Hindlimb muscle (tissue), 1 donor: Measurements from ENCODE around the gene E2F7. TPM values are rescaled to one million over a fixed set of nuclear protein-coding genes. Genes with fewer than 3 reads are reported as not detected.
A peak's percentile ranks its signal among the peaks of the same experiment; 100 is the strongest.

Source experiments
- DNase-seq: peaks from one replicate; pipeline ENCODE4 v3.0.0-alpha.2; 2013
- polyA plus RNA-seq: library from polyadenylated mRNA; unstranded; fragments of 120-200 nt; gene quantifications from one replicate; pipeline ENCODE4 v1.2.1, GENCODE V29; 2013; ENCODE audit not compliant: insufficient read length

Gene E2F7
- polyA plus RNA-seq, 1 donor = 3.6 TPM

GRCh38 chr12:77016606-77017005, 48.8 kb downstream of the E2F7 start:
- DNase-seq = no peak

GRCh38 chr12:77013091-77013490, 52.3 kb downstream of the E2F7 start:
- no peak for DNase-seq

GRCh38 chr12:77010691-77011548, 54.4 kb downstream of the E2F7 start:
- DNase-seq = peak; percentile 81

DNA sequence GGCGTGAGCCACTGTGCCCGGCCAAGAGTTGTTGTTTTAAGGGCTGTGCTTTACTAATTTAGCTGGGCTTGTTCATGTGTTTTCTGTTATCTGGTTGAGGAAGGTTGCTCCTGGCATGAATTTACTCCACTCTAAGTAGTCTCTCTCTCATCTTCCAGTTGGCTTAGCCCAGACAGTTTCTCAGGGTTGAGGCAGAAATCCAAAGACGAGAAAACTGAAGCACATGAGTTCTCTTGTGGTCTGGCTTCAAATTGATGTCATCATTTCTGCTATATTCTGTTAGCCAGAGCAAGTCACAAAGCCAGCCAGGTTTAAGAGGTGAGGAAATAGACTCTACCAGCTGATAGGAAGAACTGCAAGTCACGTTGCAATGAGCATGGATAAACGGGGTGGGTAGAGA, 57.9 kb downstream of the E2F7 start:
- DNase-seq = no peak

GRCh38 chr12:77005611-77006098, 59.7 kb downstream of the E2F7 start:
- no peak for DNase-seq

- DNase-seq = no peak
Measured at GRCh38 chr12:77003914-77004313, 61.5 kb downstream of the E2F7 start.

GRCh38 chr12:77003246-77003645, 62.1 kb downstream of the E2F7 start:
- no peak for DNase-seq

- no peak for DNase-seq
Measured at GRCh38 chr12:77002382-77002781, 63.0 kb downstream of the E2F7 start.

DNA sequence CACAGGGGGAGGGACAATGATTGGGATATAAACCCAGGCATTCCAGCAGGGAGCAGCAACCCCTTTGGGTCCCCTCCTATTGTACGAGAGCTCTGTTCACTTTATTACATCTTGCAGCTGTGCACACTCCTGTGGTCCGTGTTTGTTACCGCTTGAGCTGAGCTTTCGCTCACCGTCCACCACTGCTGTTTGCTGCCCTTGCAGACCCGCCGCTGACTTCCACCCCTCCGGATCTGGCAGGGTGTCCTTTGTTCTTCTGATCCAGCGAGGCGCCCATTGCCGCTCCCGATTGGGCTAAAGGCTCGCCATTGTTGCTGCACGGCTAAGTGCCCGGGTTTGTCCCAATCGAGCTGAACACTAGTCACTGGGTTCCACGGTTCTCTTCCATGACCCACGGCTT, 64.1 kb downstream of the E2F7 start:
- no peak for DNase-seq

DNA sequence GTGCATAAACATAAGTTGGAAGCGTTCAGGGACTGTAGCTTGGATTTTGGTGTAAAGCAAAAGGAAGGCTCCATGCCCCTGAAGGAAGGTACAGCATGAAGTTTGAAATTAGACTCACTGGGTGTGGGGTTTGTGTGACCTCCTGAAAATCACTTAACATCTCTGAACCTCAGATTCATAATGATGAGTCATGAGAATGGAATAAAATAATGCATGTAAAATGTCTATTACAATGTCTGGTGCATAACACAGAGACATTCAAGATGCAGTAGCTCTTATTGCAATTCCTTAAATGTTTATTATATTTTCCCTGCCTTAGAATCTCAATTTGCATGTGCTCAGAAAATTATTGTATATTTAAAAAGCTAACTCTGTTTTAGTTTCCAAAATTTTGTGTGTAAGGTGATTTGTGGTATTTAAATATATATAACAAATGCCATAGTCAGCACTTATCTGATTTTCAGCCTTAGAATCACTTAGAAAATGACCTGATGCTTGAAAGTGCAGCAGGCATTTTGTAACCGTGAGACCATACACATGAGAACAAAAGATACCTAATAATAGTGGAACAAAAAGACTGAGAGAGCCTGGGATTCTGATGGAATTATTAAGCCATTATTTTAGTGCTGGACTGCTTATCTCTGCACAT, 66.3 kb downstream of the E2F7 start:
- no peak for DNase-seq

DNA sequence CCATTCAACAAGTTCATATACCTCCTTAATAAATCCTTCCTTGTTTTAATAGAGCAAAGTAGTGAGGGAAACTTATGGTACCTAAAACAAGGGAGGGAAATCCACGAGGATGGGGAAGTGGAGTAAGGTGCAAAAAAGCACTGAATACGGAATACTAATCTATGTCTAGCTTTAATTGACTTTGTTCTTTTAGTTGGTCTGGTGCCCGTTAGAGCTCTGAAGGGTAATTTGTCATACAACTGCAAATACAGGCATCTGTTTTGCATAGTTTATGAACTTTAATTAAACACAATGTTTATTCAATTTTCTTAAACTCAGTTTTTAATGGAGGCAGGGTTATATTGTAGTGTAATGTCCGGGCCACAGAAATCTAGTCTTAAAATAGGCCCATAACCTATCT, 67.0 kb downstream of the E2F7 start:
- no peak for DNase-seq

DNA sequence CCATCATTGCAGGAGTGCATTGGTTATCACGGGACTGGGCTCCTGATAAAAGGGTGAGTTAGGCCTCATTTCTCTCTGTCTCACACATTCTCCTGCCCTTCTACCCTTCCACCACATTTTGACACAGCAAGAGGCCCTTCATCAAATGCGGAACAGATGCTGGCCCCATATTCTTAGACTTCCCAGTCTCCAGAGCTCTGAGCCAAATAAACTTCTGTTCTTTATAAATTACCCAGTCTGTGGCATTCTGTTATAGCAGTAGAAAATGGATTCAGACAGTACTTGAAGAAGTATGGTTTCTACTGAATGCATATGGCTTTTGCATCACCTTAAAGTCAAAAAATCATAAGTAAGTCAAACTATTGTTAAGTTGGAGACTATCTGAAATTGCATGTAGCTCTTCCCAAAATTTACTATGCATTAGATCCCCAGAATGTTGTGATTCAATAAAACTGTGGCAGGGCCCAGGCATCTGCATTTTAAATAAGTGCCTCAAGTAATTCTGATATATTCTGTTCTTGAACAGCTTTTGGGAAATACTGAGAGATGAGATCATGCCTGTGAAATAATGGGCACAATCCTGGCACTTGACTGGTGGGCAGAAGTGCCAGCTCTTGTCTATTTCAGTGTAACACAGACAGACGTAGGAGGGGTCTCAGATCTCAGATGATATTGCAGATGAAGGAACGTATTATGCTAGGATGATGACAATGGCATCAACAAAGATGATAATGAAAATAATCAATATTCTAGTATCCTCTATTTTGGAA, 68.2 kb downstream of the E2F7 start:
- DNase-seq = no peak

GRCh38 chr12:76990716-76991115, 74.7 kb downstream of the E2F7 start:
- DNase-seq = no peak

DNA sequence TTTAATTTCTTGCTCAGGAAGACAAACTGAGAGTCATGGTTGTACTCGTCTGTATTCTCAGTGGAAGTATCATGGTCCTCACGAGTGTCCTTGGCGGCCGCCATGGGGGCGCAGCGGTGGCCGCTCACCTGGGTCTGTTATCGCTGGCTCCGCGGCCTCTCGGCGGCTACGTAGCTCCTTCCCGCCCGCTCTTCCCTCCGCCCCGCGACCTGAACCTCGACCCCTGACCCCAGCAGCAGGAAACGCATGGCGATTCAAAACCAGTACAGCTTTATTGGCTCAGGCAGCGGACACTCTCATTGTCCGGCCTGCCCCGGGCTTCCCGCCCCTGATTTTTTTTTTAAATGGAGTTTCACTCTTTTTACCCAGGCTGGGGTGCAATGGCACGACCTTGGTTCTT, 80.8 kb downstream of the E2F7 start:
- no peak for DNase-seq

GRCh38 chr12:76983420-76983819, 81.9 kb downstream of the E2F7 start:
- DNase-seq = no peak

DNA sequence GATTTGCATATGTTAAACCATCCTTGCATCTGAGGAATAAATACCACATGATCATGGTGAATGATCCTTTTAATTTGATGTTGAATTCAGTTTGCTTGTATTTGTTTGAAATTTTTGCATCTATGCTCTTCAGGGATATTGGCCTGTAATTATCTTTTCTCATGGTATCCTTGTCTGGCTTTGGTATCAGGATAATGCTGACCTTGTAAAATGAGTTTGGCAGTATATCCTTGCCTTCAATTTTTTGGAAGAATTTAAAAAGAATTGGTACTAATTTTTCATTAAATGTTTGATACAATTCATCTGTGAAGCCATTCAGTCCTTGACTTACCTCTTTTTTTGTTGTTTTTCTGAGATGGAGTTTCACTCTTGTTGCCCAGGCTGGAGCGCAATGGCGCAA, 85.2 kb downstream of the E2F7 start:
- no peak for DNase-seq

DNA sequence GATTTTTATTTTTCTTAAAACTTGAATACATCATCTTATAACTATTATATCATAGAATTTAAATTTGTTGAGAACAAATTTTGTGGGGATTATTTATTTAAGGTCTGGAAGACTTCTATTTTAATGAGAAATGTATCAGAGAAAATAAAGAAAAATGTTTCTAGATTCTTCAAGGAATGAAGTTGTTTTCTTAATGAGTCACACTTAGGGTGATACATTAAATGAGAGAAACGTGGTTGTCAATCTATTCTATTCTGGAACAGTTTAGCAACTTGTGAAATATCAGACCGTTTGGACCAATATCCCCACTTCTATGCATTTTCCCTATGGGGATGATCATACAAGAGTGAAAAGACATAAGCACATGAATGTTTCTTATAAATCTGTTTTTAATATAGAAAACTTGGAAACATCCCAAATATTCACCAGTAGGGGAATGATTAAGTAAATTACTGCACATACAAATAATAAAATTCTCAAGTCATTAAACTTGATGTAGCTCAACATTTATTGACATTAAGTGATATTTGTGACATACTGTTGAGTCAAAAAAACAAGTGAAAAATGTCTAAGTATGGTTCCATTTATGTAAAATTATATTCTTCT, 88.5 kb downstream of the E2F7 start:
- DNase-seq = peak; percentile 6

Other genes with a start within 250 kb of the E2F7 start
- 21.8 TPM for gene CSRP2, start 186.6 kb downstream of the E2F7 start, polyA plus RNA-seq